ENCODE data around the gene KRTAP22-1. TPM values are rescaled to one million over a fixed set of nuclear protein-coding genes. Genes with fewer than 3 reads are reported as not detected.

KRTAP22-1 gene
- total and polyA plus RNA-seq, 2 experiments from 2014 or later, result not detected

DNA sequence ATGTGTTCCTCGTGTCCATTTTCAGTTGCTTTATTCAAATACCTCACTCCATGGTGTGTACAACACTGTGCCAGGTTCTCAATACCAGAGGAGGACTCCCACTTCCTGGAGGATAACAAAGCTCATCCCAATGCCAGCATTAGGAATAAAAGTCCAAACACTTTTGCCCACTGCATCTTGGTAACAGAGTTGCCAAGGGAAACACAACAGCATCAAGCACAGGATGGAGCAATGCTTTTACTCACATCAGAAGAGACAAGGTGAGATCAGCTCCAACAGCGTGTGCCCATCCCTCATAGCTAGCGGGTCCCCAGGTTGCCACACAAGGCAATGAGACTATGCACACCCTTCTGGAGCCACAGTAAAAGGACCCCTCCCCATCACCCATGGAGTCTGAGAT lies 22.5 kb downstream of the KRTAP22-1 start:
- Histone ChIP-seq H3K27me3 (ENCODE audit: insufficient read depth) (no peaks in the 10 kb centered on the region), H3K9me2 (ENCODE audit: insufficient read depth) (peaks cover 7% of the 10 kb centered on the region; the same call in 1 of the 2 replicates), H3F3A (replicated peaks; ENCODE audit: low read depth) (no peaks in the 10 kb centered on the region), H3K4me3 (no peak overlapping the region), H3K36me3 (ENCODE audit: insufficient read depth) (no peaks in the 10 kb centered on the region), H3K4me2 (no peak overlapping the region), H3K4me1 (ENCODE audit: insufficient read depth) (no peaks in the 10 kb centered on the region; the same call in 1 of the 2 replicates), H2AFZ (no peak overlapping the region), H3K79me2 (replicated peaks; ENCODE audit: insufficient read depth) (no peaks in the 10 kb centered on the region), H4K20me1 (replicated peaks; ENCODE audit: insufficient read depth) (no peaks in the 10 kb centered on the region), H3K27ac (ENCODE audit: low read depth) (no peak overlapping the region)
- Mint-ChIP-seq H3K9me3 (peaks cover 16% of the 10 kb centered on the region), H3K36me3 (ENCODE audit: low read depth) (0 out of 3 replicates have a peak, but pooled peaks cover 5% of the 10 kb centered on the region), H3K27ac (no peak overlapping the region), H3K27me3 (ENCODE audit: insufficient read depth, low read depth, poor library complexity) (no peaks in the 10 kb centered on the region), H3K4me3 (no peak overlapping the region), H3K4me1 (no peaks in the 10 kb centered on the region; the same call in 2 of the 3 replicates)
- ATAC-seq, result no peak
- TF ChIP-seq, protein P1, sequence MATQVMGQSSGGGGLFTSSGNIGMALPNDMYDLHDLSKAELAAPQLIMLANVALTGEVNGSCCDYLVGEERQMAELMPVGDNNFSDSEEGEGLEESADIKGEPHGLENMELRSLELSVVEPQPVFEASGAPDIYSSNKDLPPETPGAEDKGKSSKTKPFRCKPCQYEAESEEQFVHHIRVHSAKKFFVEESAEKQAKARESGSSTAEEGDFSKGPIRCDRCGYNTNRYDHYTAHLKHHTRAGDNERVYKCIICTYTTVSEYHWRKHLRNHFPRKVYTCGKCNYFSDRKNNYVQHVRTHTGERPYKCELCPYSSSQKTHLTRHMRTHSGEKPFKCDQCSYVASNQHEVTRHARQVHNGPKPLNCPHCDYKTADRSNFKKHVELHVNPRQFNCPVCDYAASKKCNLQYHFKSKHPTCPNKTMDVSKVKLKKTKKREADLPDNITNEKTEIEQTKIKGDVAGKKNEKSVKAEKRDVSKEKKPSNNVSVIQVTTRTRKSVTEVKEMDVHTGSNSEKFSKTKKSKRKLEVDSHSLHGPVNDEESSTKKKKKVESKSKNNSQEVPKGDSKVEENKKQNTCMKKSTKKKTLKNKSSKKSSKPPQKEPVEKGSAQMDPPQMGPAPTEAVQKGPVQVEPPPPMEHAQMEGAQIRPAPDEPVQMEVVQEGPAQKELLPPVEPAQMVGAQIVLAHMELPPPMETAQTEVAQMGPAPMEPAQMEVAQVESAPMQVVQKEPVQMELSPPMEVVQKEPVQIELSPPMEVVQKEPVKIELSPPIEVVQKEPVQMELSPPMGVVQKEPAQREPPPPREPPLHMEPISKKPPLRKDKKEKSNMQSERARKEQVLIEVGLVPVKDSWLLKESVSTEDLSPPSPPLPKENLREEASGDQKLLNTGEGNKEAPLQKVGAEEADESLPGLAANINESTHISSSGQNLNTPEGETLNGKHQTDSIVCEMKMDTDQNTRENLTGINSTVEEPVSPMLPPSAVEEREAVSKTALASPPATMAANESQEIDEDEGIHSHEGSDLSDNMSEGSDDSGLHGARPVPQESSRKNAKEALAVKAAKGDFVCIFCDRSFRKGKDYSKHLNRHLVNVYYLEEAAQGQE (IDR thresholded peaks at IDR 0.05; ENCODE audit: unreplicated experiment), result no peak
- TF ChIP-seq, protein P2, sequence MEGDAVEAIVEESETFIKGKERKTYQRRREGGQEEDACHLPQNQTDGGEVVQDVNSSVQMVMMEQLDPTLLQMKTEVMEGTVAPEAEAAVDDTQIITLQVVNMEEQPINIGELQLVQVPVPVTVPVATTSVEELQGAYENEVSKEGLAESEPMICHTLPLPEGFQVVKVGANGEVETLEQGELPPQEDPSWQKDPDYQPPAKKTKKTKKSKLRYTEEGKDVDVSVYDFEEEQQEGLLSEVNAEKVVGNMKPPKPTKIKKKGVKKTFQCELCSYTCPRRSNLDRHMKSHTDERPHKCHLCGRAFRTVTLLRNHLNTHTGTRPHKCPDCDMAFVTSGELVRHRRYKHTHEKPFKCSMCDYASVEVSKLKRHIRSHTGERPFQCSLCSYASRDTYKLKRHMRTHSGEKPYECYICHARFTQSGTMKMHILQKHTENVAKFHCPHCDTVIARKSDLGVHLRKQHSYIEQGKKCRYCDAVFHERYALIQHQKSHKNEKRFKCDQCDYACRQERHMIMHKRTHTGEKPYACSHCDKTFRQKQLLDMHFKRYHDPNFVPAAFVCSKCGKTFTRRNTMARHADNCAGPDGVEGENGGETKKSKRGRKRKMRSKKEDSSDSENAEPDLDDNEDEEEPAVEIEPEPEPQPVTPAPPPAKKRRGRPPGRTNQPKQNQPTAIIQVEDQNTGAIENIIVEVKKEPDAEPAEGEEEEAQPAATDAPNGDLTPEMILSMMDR (conservative IDR thresholded peaks at IDR 0.05; ENCODE audit: low read depth in 2 of 2), result no peak
- TF ChIP-seq EZH2phosphoT487 (IDR thresholded peaks at IDR 0.05; ENCODE audit: unreplicated experiment), result no peak
- no peak for TF ChIP-seq EZH2 (IDR thresholded peaks at IDR 0.05; ENCODE audit: low read depth, unreplicated experiment)
- TF ChIP-seq ZNF331 (CRISPR knock-in tag; IDR thresholded peaks at IDR 0.05; ENCODE audit: low read depth), result no peak
- TF ChIP-seq ZNF114 (CRISPR knock-in tag; IDR thresholded peaks at IDR 0.05), result no peak
- no peak for TF ChIP-seq NANOG (IDR thresholded peaks at IDR 0.05; ENCODE audit: borderline replicate concordance)
- TF ChIP-seq, protein P3, sequence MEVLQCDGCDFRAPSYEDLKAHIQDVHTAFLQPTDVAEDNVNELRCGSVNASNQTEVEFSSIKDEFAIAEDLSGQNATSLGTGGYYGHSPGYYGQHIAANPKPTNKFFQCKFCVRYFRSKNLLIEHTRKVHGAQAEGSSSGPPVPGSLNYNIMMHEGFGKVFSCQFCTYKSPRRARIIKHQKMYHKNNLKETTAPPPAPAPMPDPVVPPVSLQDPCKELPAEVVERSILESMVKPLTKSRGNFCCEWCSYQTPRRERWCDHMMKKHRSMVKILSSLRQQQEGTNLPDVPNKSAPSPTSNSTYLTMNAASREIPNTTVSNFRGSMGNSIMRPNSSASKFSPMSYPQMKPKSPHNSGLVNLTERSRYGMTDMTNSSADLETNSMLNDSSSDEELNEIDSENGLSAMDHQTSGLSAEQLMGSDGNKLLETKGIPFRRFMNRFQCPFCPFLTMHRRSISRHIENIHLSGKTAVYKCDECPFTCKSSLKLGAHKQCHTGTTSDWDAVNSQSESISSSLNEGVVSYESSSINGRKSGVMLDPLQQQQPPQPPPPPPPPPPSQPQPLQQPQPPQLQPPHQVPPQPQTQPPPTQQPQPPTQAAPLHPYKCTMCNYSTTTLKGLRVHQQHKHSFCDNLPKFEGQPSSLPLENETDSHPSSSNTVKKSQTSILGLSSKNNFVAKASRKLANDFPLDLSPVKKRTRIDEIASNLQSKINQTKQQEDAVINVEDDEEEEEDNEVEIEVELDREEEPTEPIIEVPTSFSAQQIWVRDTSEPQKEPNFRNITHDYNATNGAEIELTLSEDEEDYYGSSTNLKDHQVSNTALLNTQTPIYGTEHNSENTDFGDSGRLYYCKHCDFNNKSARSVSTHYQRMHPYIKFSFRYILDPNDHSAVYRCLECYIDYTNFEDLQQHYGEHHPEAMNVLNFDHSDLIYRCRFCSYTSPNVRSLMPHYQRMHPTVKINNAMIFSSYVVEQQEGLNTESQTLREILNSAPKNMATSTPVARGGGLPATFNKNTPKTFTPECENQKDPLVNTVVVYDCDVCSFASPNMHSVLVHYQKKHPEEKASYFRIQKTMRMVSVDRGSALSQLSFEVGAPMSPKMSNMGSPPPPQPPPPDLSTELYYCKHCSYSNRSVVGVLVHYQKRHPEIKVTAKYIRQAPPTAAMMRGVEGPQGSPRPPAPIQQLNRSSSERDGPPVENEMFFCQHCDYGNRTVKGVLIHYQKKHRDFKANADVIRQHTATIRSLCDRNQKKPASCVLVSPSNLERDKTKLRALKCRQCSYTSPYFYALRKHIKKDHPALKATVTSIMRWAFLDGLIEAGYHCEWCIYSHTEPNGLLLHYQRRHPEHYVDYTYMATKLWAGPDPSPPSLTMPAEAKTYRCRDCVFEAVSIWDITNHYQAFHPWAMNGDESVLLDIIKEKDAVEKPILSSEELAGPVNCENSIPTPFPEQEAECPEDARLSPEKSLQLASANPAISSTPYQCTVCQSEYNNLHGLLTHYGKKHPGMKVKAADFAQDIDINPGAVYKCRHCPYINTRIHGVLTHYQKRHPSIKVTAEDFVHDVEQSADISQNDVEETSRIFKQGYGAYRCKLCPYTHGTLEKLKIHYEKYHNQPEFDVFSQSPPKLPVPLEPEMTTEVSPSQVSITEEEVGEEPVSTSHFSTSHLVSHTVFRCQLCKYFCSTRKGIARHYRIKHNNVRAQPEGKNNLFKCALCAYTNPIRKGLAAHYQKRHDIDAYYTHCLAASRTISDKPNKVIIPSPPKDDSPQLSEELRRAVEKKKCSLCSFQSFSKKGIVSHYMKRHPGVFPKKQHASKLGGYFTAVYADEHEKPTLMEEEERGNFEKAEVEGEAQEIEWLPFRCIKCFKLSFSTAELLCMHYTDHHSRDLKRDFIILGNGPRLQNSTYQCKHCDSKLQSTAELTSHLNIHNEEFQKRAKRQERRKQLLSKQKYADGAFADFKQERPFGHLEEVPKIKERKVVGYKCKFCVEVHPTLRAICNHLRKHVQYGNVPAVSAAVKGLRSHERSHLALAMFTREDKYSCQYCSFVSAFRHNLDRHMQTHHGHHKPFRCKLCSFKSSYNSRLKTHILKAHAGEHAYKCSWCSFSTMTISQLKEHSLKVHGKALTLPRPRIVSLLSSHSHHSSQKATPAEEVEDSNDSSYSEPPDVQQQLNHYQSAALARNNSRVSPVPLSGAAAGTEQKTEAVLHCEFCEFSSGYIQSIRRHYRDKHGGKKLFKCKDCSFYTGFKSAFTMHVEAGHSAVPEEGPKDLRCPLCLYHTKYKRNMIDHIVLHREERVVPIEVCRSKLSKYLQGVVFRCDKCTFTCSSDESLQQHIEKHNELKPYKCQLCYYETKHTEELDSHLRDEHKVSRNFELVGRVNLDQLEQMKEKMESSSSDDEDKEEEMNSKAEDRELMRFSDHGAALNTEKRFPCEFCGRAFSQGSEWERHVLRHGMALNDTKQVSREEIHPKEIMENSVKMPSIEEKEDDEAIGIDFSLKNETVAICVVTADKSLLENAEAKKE (CRISPR knock-in tag; IDR thresholded peaks at IDR 0.05), result no peak
- no peak for TF ChIP-seq POLR2AphosphoS5 (IDR thresholded peaks at IDR 0.05; ENCODE audit: low read depth)
- DNase-seq (ENCODE audit: low spot score), result no peak

Measured in GM23338 (cell line).